Glutamatergic neuron (in vitro differentiated cells): ENCODE results near the gene TAPBP. TPM values are rescaled to one million over a fixed set of nuclear protein-coding genes. Genes with fewer than 3 reads are reported as not detected.

Experiments used
- DNase-seq: peaks from one replicate; pipeline ENCODE4 v3.0.0; 2022
- H3K27ac Mint-ChIP-seq: one replicate; pipeline ENCODE4 v1.8.0; 2020; ENCODE audit warnings: mild to moderate bottlenecking, mixed read lengths, inconsistent platforms; ENCODE audit not compliant: unreplicated experiment
- H3K27me3 Mint-ChIP-seq: one replicate; pipeline ENCODE4 v1.8.0; 2020; ENCODE audit warnings: mild to moderate bottlenecking, moderate library complexity, mixed read lengths, inconsistent platforms; ENCODE audit not compliant: unreplicated experiment
- H3K36me3 Mint-ChIP-seq: one replicate; pipeline ENCODE4 v1.8.0; 2020; ENCODE audit warnings: mild to moderate bottlenecking, mixed read lengths, inconsistent platforms; ENCODE audit not compliant: unreplicated experiment
- H3K4me1 Mint-ChIP-seq: one replicate; pipeline ENCODE4 v1.8.0; 2020; ENCODE audit warnings: mild to moderate bottlenecking, low read depth, mixed read lengths, inconsistent platforms; ENCODE audit not compliant: unreplicated experiment
- H3K4me3 Mint-ChIP-seq: one replicate; pipeline ENCODE4 v1.8.0; 2020; ENCODE audit warnings: mild to moderate bottlenecking, mixed read lengths, inconsistent platforms; ENCODE audit not compliant: unreplicated experiment
- H3K9me3 Mint-ChIP-seq: one replicate; pipeline ENCODE4 v1.8.0; 2020; ENCODE audit warnings: mild to moderate bottlenecking, moderate library complexity, mixed read lengths, inconsistent platforms; ENCODE audit not compliant: unreplicated experiment
- CTCF ChIP-seq: fragments of 200-600 bp; sonication (generic); IDR thresholded peaks from one replicate; pipeline ENCODE4 v1.5.0; 2021; ENCODE audit not compliant: partially characterized antibody, unreplicated experiment
- microRNA-seq: library from miRNA; unstranded; fragments of <30 nt; microRNA quantifications from one replicate; pipeline ENCODE4, GENCODE V29; 2020; ENCODE audit not compliant: unreplicated experiment
- total RNA-seq: library from RNA; stranded (reverse); fragmentation: NEBNext Ultra II Directional; extraction: Animal tissue kit (Norgen Biotek cat#: 25700); gene quantifications from one replicate; pipeline ENCODE4 v1.2.1, GENCODE V29; 2021; ENCODE audit not compliant: unreplicated experiment

Gene TAPBP
- total RNA-seq, 1 donor from 2014 or later: 4.7 TPM

GRCh38 chr6:33251395-33252012, 62.4 kb downstream of the TAPBP start:
- TF ChIP-seq CTCF: no peak
- H3K27ac Mint-ChIP-seq: peak overlapping the region; percentile 7
- H3K27me3 Mint-ChIP-seq: peaks cover 8% of the 10 kb centered on the region
- DNase-seq: no peak
- H3K4me1 Mint-ChIP-seq: peaks cover 18% of the 10 kb centered on the region
- H3K9me3 Mint-ChIP-seq: peaks cover 3% of the 10 kb centered on the region
- H3K36me3 Mint-ChIP-seq: no peaks in the 10 kb centered on the region
- peak overlapping the region; percentile 62 for H3K4me3 Mint-ChIP-seq

- Mint-ChIP-seq H3K27me3 (peaks cover 8% of the 10 kb centered on the region), H3K27ac (peak overlapping the region; percentile 84), H3K4me1 (peaks cover 18% of the 10 kb centered on the region), H3K9me3 (peaks cover 3% of the 10 kb centered on the region), H3K36me3 (no peaks in the 10 kb centered on the region), H3K4me3 (peak overlapping the region; percentile 97)
- TF ChIP-seq CTCF: no peak
- no peak for DNase-seq
Observed at GRCh38 chr6:33250731-33251130, 63.1 kb downstream of the TAPBP start.

- peak; percentile 65 for DNase-seq
- Mint-ChIP-seq H3K27me3 (peaks cover 8% of the 10 kb centered on the region), H3K4me1 (peaks cover 18% of the 10 kb centered on the region), H3K27ac (peak overlapping the region; percentile 84), H3K4me3 (peak overlapping the region; percentile 97), H3K9me3 (peaks cover 3% of the 10 kb centered on the region), H3K36me3 (no peaks in the 10 kb centered on the region)
- no peak for TF ChIP-seq CTCF
Observed at GRCh38 chr6:33249732-33250630, 63.9 kb downstream of the TAPBP start.

Small RNA genes within 50 kb of the gene (microRNA-seq; reads per million reads assigned to microRNA genes)
- gene MIR6834 (1.7 reads per million, percentile 8 among the genes with 10 or more reads in this experiment), gene MIR6873 (0.41 reads per million)

Other genes with a start within 250 kb of the TAPBP start
- 1.0 TPM for gene HLA-DPA1, start 240.4 kb downstream of the TAPBP start, total RNA-seq
- 4.7 TPM for gene HLA-DPB1, start 238.1 kb downstream of the TAPBP start, total RNA-seq
- gene COL11A2, start 121.6 kb downstream of the TAPBP start, total RNA-seq: 3.8 TPM
- gene RXRB, start 113.4 kb downstream of the TAPBP start, total RNA-seq: 45.3 TPM
- 92.8 TPM for gene SLC39A7, start 113.2 kb downstream of the TAPBP start, total RNA-seq
- 4.6 TPM for gene HSD17B8, start 109.4 kb downstream of the TAPBP start, total RNA-seq
- 37.3 TPM for gene RING1, start 105.6 kb downstream of the TAPBP start, total RNA-seq
- gene VPS52, start 42.2 kb downstream of the TAPBP start, total RNA-seq: 50.9 TPM
- 1,024 TPM for gene RPS18, start 42.0 kb downstream of the TAPBP start, total RNA-seq
- gene B3GALT4, start 37.0 kb downstream of the TAPBP start, total RNA-seq: 8.6 TPM
- 48.3 TPM for gene WDR46, start 24.8 kb downstream of the TAPBP start, total RNA-seq
- gene PFDN6, start 24.5 kb downstream of the TAPBP start, total RNA-seq: 69.7 TPM
- gene RGL2, start 15.1 kb downstream of the TAPBP start, total RNA-seq: 61.3 TPM
- 21.7 TPM for gene ZBTB22, start 3.7 kb upstream of the TAPBP start, total RNA-seq
- gene DAXX, start 8.9 kb upstream of the TAPBP start, total RNA-seq: 37.1 TPM
- 14.8 TPM for gene KIFC1, start 77.7 kb upstream of the TAPBP start, total RNA-seq
- 73.5 TPM for gene PHF1, start 96.9 kb upstream of the TAPBP start, total RNA-seq
- gene CUTA, start 104.0 kb upstream of the TAPBP start, total RNA-seq: 384 TPM
- 75.1 TPM for gene SYNGAP1, start 106.0 kb upstream of the TAPBP start, total RNA-seq
- 9.6 TPM for gene ZBTB9, start 140.5 kb upstream of the TAPBP start, total RNA-seq